Right lobe of liver (tissue), 6 donors: ENCODE data around the gene TMEM272. TPM values are rescaled to one million over a fixed set of nuclear protein-coding genes. Genes with fewer than 3 reads are reported as not detected.

Experiments used
- ATAC-seq, 4 donors: fragments of 200-7000 bp; cut with Tn5 transposase; one replicate each; pipeline ENCODE4 v1.9.1; 2020; ENCODE audit warnings: mild to moderate bottlenecking in 4 of 4, moderate library complexity in 4 of 4
- DNase-seq, 3 donors: peaks; one replicate each; pipeline ENCODE4 v3.0.0-alpha.2; 2020
- H3K27ac ChIP-seq, 3 donors: fragments of 200-600 bp; one replicate each; pipeline ENCODE4 v1.8.0; 2022
- H3K27me3 ChIP-seq, 2 donors: fragments of 200-600 bp; one replicate each; pipeline ENCODE4 v1.8.0; 2022
- H3K36me3 ChIP-seq, 4 donors: fragments of 200-600 bp; sonication (generic) in 1 of 4; one replicate each; pipeline versions ENCODE4 v1.5.1 to v1.8.0; 2017 to 2022; ENCODE audit warnings: control low read depth in 1 of 4
- H3K4me1 ChIP-seq, 4 donors: fragments of 200-600 bp; sonication (generic) in 1 of 4; one replicate each; pipeline versions ENCODE4 v1.5.1 to v1.8.0; 2017 to 2022; ENCODE audit warnings: control low read depth in 1 of 4
- H3K4me3 ChIP-seq, 3 donors: fragments of 200-600 bp; one replicate each; pipeline ENCODE4 v1.8.0; 2022
- H3K9me3 ChIP-seq, 4 donors: fragments of 200-600 bp; sonication (generic) in 1 of 4; one replicate each; pipeline versions ENCODE4 v1.5.1 to v1.8.0; 2017 to 2022; ENCODE audit warnings: control low read depth in 1 of 4
- POLR2A ChIP-seq: fragments of 450-650 bp; IDR thresholded peaks from one replicate; pipeline ENCODE4 v1.6.1; 2017; ENCODE audit warnings: antibody characterized with exemption, mild to moderate bottlenecking
- WGBS: methylation state at CpG from one replicate; pipeline ENCODE4 v1.1.6; 2018; ENCODE audit warnings: low coverage, low lambda C conversion rate; ENCODE audit not compliant: insufficient coverage; ENCODE audit errors: missing lambda C conversion rate; 5-methylcytosine and 5-hydroxymethylcytosine counted together
- intact Hi-C, 2 donors: fragments of 100-400 bp; cut with DNase I; formaldehyde crosslinking; loops; one replicate each; pipeline versions ENCODE4 v1.11.2 to v1.14.1; 2022
- total RNA-seq, 6 experiments: library from RNA; depleted of rRNA in 2 of 6; stranded (reverse); fragments of >200 nt in 2 of 6; fragmentation: NEBNext Ultra II Directional in 3 of 6; extraction: Animal tissue kit (Norgen Biotek cat#: 25700) in 3 of 6; gene quantifications; one replicate each; pipeline versions ENCODE4 v1.1.0 to v1.2.4, GENCODE V29; 2016 to 2023
- TF ChIP-seq, protein P1 (sequence below), 4 donors: fragments of 200-600 bp in 3 of 4; fragments of 450-650 bp in 1 of 4; IDR thresholded peaks; one replicate each; pipeline versions ENCODE4 v1.5.1 to v1.8.0; 2016 to 2022; ENCODE audit warnings: antibody characterized with exemption in 4 of 4, mild to moderate bottlenecking in 2 of 4
- donor health status: DM: no; HTN: yes; CAD: no.
- donor health status: DM: no; HTN: no; CAD: no.
- donor health status: DM: no; HTN: no; CAD: no.
- donor health status: DM: no; HTN: yes; CAD: no.
- donor health status: DM: no; HTN: yes; CAD: no.

The TMEM272 gene
- total RNA-seq, 6 experiments from 2014 or later, result 0.06 to 0.53 (median 0.33) TPM; not detected in 1

DNA sequence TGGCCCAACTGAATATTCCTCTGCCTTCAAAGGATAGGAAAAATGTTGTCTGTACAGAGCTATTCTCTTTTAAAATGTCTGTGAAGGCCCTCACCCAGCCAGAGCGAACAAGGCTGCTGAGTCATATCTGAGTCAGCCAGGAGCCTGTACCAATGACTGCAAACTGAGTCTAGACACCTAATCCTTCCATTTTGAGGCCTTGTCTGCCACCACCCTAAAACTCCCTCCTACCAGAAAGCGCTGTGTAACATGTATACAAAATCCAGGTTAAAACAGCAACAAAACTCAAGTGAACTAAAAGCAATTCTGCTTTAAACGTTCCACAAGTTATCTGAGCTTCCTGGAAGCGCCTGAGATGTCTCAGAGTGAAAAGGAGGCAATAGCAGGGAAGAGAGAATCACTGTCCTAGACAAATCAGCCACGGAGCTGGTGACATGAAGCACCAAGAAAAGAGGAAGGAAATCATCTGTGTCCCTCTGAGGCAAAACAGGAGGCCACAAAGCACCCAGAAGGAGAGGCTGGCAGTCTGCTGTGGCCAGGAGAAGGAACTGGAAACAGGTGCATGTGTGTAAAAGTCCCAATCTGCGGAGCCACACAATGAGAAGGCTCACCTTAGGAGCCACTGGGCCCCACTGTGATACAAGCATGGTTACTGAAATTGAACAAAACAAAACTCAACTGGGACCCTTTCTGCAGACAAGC, 51.3 kb downstream of the TMEM272 start:
- TF ChIP-seq, protein P1, sequence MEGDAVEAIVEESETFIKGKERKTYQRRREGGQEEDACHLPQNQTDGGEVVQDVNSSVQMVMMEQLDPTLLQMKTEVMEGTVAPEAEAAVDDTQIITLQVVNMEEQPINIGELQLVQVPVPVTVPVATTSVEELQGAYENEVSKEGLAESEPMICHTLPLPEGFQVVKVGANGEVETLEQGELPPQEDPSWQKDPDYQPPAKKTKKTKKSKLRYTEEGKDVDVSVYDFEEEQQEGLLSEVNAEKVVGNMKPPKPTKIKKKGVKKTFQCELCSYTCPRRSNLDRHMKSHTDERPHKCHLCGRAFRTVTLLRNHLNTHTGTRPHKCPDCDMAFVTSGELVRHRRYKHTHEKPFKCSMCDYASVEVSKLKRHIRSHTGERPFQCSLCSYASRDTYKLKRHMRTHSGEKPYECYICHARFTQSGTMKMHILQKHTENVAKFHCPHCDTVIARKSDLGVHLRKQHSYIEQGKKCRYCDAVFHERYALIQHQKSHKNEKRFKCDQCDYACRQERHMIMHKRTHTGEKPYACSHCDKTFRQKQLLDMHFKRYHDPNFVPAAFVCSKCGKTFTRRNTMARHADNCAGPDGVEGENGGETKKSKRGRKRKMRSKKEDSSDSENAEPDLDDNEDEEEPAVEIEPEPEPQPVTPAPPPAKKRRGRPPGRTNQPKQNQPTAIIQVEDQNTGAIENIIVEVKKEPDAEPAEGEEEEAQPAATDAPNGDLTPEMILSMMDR (IDR thresholded peaks at IDR 0.05), result no peak
- no peak for TF ChIP-seq POLR2A
- intact Hi-C loops, result no loop called here
- DNase-seq, result no peak
- H3K9me3 ChIP-seq, result no peaks in the 10 kb centered on the region
- no peaks in the 10 kb centered on the region for H3K36me3 ChIP-seq
- no peaks in the 10 kb centered on the region for H3K4me1 ChIP-seq
- WGBS, result 50% methylated on average over 5 of the region's 6 CpGs
- ATAC-seq, result peak; percentile 13 to 55 (median 28)
- no peak overlapping the region for H3K4me3 ChIP-seq
- H3K27me3 ChIP-seq, result no peaks in the 10 kb centered on the region
- H3K27ac ChIP-seq, result no peak overlapping the region

DNA sequence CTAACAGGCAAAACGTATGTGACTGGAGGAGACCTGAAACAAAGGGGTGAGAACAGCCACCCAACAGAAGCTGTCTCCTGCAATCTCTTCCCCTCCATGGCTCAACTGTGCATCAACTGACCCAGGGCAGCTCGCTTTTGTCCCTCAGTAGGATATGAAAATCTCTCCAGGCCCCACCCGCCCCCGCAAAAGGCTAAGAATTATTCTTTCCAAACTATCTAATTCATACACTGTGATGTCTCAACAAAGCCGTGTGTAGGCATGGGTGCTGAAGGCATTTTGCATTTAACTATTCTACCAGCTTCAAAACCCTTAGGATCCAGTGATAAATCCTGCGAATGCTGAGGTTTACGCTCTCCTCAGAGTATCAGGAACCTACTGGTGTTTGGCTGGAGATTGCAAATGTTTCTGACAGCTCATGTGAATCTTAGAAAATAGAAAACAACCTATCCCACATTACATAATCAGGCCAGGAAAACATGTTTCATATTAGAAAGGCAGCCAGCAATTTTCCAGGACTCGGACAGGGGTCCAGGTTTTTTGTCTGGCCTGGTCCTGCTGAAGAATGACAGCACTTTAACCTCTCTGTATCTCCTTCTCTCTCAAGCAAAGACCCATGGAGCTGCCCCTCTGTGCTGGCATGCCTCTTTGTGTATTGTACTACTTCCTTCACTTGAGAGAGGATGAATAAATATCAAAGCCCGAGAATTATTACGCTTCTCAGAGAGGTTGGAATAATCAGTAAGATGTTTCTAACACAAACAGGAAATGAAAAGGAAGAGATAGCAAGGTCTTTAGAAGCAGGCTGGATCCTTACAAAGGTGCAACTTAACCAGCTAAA, 58.3 kb downstream of the TMEM272 start:
- Histone ChIP-seq H3K36me3 (no peaks in the 10 kb centered on the region), H3K27me3 (no peaks in the 10 kb centered on the region), H3K9me3 (no peaks in the 10 kb centered on the region), H3K27ac (no peak overlapping the region), H3K4me3 (no peak overlapping the region), H3K4me1 (peaks cover 0 to 9% (median 0%) of the 10 kb centered on the region in 4 donors)
- WGBS, result 64% methylated on average over 9 of the region's 10 CpGs
- intact Hi-C loops, result no loop called here
- DNase-seq (no peak), ATAC-seq (no peak)
- TF ChIP-seq, protein P1 (IDR thresholded peaks at IDR 0.05), result no peak
- TF ChIP-seq POLR2A, result no peak

DNA sequence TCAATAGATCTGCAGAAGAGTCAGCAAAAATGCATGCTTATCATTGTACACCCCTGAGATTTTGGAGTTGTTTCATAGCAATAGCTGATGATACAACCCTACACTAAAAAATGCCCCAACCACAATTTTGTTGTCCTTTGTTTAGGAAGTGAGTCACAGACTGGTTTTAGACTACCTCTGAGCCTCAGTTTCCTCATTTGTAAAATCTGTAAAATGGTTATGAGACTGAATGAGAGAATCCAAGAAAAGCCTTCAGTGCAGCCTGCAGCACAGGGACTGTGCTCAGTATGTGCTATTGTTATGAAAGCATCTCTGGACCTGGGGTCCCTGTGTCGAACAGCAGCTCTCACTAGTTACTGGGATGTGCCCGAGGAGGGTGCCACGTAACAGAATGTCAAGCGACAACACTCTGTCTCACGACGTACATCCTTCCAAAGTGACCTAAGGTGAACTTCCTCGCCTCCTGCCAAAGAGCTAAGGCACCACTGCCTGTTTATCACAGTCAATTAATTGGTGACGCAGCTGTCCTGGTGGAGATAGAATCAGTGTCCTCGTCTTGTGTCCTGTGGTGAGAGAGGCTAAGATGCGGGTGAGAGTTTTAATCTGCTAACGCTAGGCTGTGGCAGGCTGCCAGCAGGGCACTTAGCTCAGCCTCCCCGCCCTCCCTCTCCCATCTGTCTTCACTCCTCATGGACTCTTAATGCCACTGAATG, 59.1 kb downstream of the TMEM272 start:
- H3K4me1 ChIP-seq, result peaks cover 0 to 9% (median 0%) of the 10 kb centered on the region in 4 donors
- ATAC-seq, result peak; percentile 10 to 55 (median 28)
- 76% methylated on average over 5 of the region's 12 CpGs for WGBS
- TF ChIP-seq, protein P1 (IDR thresholded peaks at IDR 0.05), result no peak
- no peak for TF ChIP-seq POLR2A
- H3K36me3 ChIP-seq, result no peaks in the 10 kb centered on the region
- intact Hi-C loops, result no loop called here
- H3K27me3 ChIP-seq, result no peaks in the 10 kb centered on the region
- H3K9me3 ChIP-seq, result no peaks in the 10 kb centered on the region
- no peak overlapping the region for H3K27ac ChIP-seq
- no peak for DNase-seq
- no peak overlapping the region for H3K4me3 ChIP-seq

DNA sequence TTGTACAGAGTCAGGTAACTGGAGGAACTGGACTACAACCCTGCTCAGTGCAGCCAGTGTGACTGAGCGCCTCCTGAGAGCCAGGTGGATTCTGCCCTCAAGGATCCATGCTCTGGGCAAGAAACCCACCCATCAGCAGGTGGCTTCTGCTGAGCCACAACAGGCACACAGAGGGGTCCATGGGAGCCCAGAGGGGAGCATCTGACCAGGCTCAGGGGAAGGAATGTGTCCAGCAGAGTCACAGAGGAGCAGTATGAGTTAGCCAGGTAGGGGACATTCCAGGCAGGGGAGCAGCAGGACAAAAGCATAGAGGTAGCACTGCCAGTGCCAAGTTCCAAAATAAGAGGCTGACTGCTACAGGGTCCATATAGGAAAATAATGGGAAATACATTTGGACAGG, 60.9 kb downstream of the TMEM272 start:
- Histone ChIP-seq H3K4me1 (peaks cover 0 to 9% (median 0%) of the 10 kb centered on the region in 4 donors), H3K27ac (no peak overlapping the region), H3K9me3 (no peaks in the 10 kb centered on the region), H3K4me3 (no peak overlapping the region), H3K36me3 (no peaks in the 10 kb centered on the region), H3K27me3 (no peaks in the 10 kb centered on the region)
- WGBS, result 100% methylated on average over 1 of the region's 1 CpG
- no peak for ATAC-seq
- TF ChIP-seq, protein P1 (IDR thresholded peaks at IDR 0.05), result no peak
- TF ChIP-seq POLR2A, result no peak
- intact Hi-C loops, result no loop called here
- DNase-seq, result no peak
